22Rv1 (cell line): ENCODE data around the gene KIAA1217.

Experiments used
- CTCF ChIP-seq: fragments of 450-650 bp; IDR thresholded peaks from 2 replicates; pipeline ENCODE4 v1.5.1; 2017; ENCODE audit warnings: mild to moderate bottlenecking
- ZFX ChIP-seq: fragments of 450-650 bp; IDR thresholded peaks from 2 replicates; pipeline ENCODE4 v1.6.1; 2017; ENCODE audit warnings: antibody characterized with exemption, borderline replicate concordance

- TF ChIP-seq CTCF (no peak), ZFX (no peak)
Measured at GRCh38 chr10:24371396-24371795, 162.5 kb downstream of the KIAA1217 start.
